Neural crest cell (in vitro differentiated cells): Measurements from ENCODE around the gene KCNT2. TPM values are rescaled to one million over a fixed set of nuclear protein-coding genes. Genes with fewer than 3 reads are reported as not detected.

Experiments used
- DNase-seq: peaks from one replicate; pipeline ENCODE4 v3.0.0; 2021; ENCODE audit warnings: low read depth, mixed read lengths, low spot score
- H3K27ac Mint-ChIP-seq: one replicate; pipeline ENCODE4 v1.8.0; 2021; ENCODE audit warnings: mild to moderate bottlenecking, mixed read lengths; ENCODE audit not compliant: unreplicated experiment
- H3K27me3 Mint-ChIP-seq: 2 replicates; pipeline ENCODE4 v1.8.0; 2021; ENCODE audit warnings: low read depth, mild to moderate bottlenecking, mixed read lengths
- H3K36me3 Mint-ChIP-seq: 2 replicates; pipeline ENCODE4 v1.8.0; 2021; ENCODE audit warnings: low read depth, mild to moderate bottlenecking, mixed read lengths
- H3K4me1 Mint-ChIP-seq: 2 replicates; pipeline ENCODE4 v1.8.0; 2021; ENCODE audit warnings: mixed read lengths
- H3K4me3 Mint-ChIP-seq: one replicate; pipeline ENCODE4 v1.8.0; 2021; ENCODE audit warnings: mild to moderate bottlenecking, mixed read lengths
- H3K9me3 Mint-ChIP-seq: 2 replicates; pipeline ENCODE4 v1.8.0; 2021; ENCODE audit warnings: mixed read lengths
- CTCF ChIP-seq: fragments of 200-600 bp; sonication (generic); conservative IDR thresholded peaks from 2 replicates; pipeline ENCODE4 v1.5.0; 2021; ENCODE audit warnings: antibody characterized with exemption, mild to moderate bottlenecking
- total RNA-seq: library from RNA; stranded (reverse); gene quantifications from 2 replicates; pipeline ENCODE4 v1.2.1, GENCODE V29; 2021

Gene KCNT2
- total RNA-seq, 1 donor from 2014 or later, result 12.6 TPM

DNA sequence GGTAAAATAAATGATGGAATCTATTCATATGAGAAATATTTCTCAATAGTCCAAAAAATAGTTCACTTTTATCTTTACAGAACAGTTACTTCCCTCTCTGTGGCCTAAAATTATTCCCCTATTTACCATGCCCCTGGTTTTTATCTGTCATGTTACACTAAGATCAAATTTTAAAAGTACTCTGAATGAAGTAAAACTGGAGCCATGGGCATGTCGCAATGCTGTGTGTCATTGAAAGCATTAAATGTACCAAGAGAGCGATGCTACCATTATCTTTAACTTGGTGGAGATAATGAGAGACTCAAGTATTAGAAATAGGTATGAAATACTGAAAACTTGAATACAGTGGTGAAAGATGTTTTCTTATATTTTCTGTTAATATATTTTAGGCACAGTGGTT lies 146.2 kb downstream of the KCNT2 start:
- Mint-ChIP-seq H3K27ac (no peak overlapping the region), H3K4me3 (no peak overlapping the region), H3K27me3 (no peaks in the 10 kb centered on the region), H3K36me3 (peaks cover 4% of the 10 kb centered on the region), H3K9me3 (no peaks in the 10 kb centered on the region), H3K4me1 (no peaks in the 10 kb centered on the region)
- TF ChIP-seq CTCF, result no peak
- DNase-seq, result no peak

GRCh38 chr1:196461521-196461920 lies 146.7 kb downstream of the KCNT2 start:
- Mint-ChIP-seq H3K4me1 (no peaks in the 10 kb centered on the region), H3K27me3 (no peaks in the 10 kb centered on the region), H3K36me3 (peaks cover 3% of the 10 kb centered on the region), H3K27ac (no peak overlapping the region), H3K4me3 (no peak overlapping the region), H3K9me3 (no peaks in the 10 kb centered on the region)
- no peak for TF ChIP-seq CTCF
- no peak for DNase-seq

- no peak overlapping the region for H3K4me3 Mint-ChIP-seq
- H3K4me1 Mint-ChIP-seq, result peaks cover 3% of the 10 kb centered on the region
- H3K9me3 Mint-ChIP-seq, result no peaks in the 10 kb centered on the region
Measured at GRCh38 chr1:196459383-196459782, 148.9 kb downstream of the KCNT2 start.

DNA sequence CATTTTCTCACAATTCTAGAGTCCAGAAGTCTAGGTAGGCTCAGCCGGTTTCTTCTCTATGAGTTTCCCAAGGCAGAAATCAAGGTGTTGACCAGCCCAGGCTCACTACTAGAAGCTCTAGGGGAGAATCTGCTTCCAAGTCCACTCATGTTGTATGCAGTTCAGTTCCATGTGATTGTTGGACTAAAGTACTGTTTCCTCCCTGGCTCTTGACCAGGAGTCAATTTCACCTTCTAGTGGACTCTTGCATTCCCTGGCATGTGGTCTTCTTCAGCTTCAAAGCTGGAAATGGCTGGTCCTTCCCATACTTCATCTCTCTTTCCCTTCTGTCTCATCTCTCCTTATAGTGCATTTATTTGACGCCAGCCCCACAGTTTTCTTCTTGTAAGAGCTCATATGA lies 153.4 kb downstream of the KCNT2 start:
- Mint-ChIP-seq H3K36me3 (peaks cover 6% of the 10 kb centered on the region), H3K4me3 (no peak overlapping the region), H3K4me1 (peaks cover 3% of the 10 kb centered on the region), H3K9me3 (no peaks in the 10 kb centered on the region), H3K27ac (no peak overlapping the region), H3K27me3 (no peaks in the 10 kb centered on the region)
- DNase-seq, result no peak
- no peak for TF ChIP-seq CTCF

More at GRCh38 chr1:196459383-196459782, 148.9 kb downstream of the KCNT2 start:
- Mint-ChIP-seq H3K27me3 (no peaks in the 10 kb centered on the region), H3K27ac (no peak overlapping the region), H3K36me3 (peaks cover 6% of the 10 kb centered on the region)
- DNase-seq, result no peak
- no peak for TF ChIP-seq CTCF

DNA sequence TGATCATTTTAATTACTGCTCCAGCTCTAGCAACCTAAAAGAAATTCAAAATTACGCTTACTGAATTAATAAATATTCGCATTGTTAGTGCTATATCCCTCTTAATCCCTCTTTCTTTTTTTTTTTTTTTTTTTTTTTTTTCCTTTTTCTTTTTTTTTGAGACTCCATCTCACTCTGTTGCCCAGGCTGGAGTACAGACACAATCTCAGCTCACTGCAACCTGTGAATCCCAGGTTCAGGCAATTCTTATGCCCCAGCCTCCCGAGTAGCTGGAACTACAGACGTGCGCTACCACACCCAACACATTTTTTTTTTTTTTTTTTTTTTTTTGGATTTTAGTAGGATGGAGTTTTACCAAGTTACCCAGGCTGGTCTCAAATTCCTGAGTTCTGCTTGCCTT lies 157.1 kb downstream of the KCNT2 start:
- Mint-ChIP-seq H3K4me3 (no peak overlapping the region), H3K9me3 (no peaks in the 10 kb centered on the region), H3K4me1 (peaks cover 3% of the 10 kb centered on the region), H3K27ac (no peak overlapping the region), H3K36me3 (peaks cover 7% of the 10 kb centered on the region), H3K27me3 (no peaks in the 10 kb centered on the region)
- TF ChIP-seq CTCF, result no peak
- DNase-seq, result no peak
